OCI-LY3 (cell line): ENCODE results near the gene ERMAP.

ENCODE experiments used
- H2AFZ ChIP-seq: fragments of 200-600, 300-600 bp; shearing (Covaris generic); 2 replicates; pipeline ENCODE4 v1.6.0; 2014; ENCODE audit warnings: antibody characterized with exemption, low read depth, low read length
- H3K27ac ChIP-seq: fragments of 200-600, 300-600 bp; sonication (generic); 2 replicates; pipeline ENCODE4 v1.5.1; 2014; ENCODE audit warnings: mild to moderate bottlenecking, low read length, moderate library complexity, mixed read lengths
- H3K27me3 ChIP-seq: fragments of 200-600, 300-600 bp; sonication (generic); 2 replicates; pipeline ENCODE4 v1.6.1; 2014; ENCODE audit warnings: low read depth, low read length, mixed read lengths
- H3K36me3 ChIP-seq: fragments of 200-600, 300-600 bp; sonication (generic); replicated peaks from 2 replicates; pipeline ENCODE3; 2014; ENCODE audit warnings: low read depth, low read length, mixed read lengths
- H3K4me1 ChIP-seq: fragments of 300-600, 200-600 bp; sonication (generic); 2 replicates; pipeline ENCODE4 v1.6.1; 2014; ENCODE audit warnings: low read length, mixed read lengths
- H3K4me2 ChIP-seq: fragments of 200-600, 300-600 bp; sonication (generic); 2 replicates; pipeline ENCODE4 v1.6.1; 2014; ENCODE audit warnings: low read length, mixed read lengths
- H3K4me3 ChIP-seq: fragments of 300-600, 200-600 bp; sonication (generic); 2 replicates; pipeline ENCODE4 v1.5.1; 2014; ENCODE audit warnings: antibody characterized with exemption, mild to moderate bottlenecking, low read length, moderate library complexity
- H3K79me2 ChIP-seq: fragments of 300-600, 200-600 bp; shearing (Covaris generic); 2 replicates; pipeline ENCODE4 v1.6.1; 2014; ENCODE audit warnings: mild to moderate bottlenecking, low read length, mixed read lengths
- H3K9ac ChIP-seq: fragments of 300-600, 200-600 bp; shearing (Covaris generic); 2 replicates; pipeline ENCODE4 v1.6.0; 2014; ENCODE audit warnings: mild to moderate bottlenecking, low read length, moderate library complexity
- H3K9me3 ChIP-seq: fragments of 200-600, 300-600 bp; shearing (Covaris generic); 2 replicates; pipeline ENCODE4 v1.6.1; 2014; ENCODE audit warnings: low read length, mixed read lengths; ENCODE audit not compliant: insufficient read depth
- H4K20me1 ChIP-seq: fragments of 200-600, 300-600 bp; sonication (generic); 2 replicates; pipeline ENCODE4 v1.6.1; 2016; ENCODE audit warnings: low read length, mixed read lengths; ENCODE audit not compliant: insufficient read depth
- CTCF ChIP-seq: fragments of 200-600, 300-600 bp; sonication (generic); IDR thresholded peaks from 2 replicates; pipeline ENCODE4 v1.5.1; 2014; ENCODE audit warnings: antibody characterized with exemption, low read length, low read depth
- EZH2phosphoT487 ChIP-seq: fragments of 200-600 bp; shearing (Covaris generic); IDR thresholded peaks from 2 replicates; pipeline ENCODE4 v1.6.1; 2018; ENCODE audit warnings: antibody characterized with exemption, mixed run types, low read depth

Gene ERMAP

GRCh38 chr1:42889264-42889663 lies 72.3 kb downstream of the ERMAP start:
- H3K4me2 ChIP-seq, result no peak overlapping the region
- no peaks in the 10 kb centered on the region for H3K27me3 ChIP-seq
- no peak overlapping the region for H3K9ac ChIP-seq
- no peaks in the 10 kb centered on the region for H3K4me1 ChIP-seq
- H3K4me3 ChIP-seq, result no peak overlapping the region
- H3K36me3 ChIP-seq, result no peaks in the 10 kb centered on the region
- no peaks in the 10 kb centered on the region for H4K20me1 ChIP-seq
- no peak overlapping the region for H2AFZ ChIP-seq
- no peaks in the 10 kb centered on the region for H3K79me2 ChIP-seq
- TF ChIP-seq CTCF (no peak), EZH2phosphoT487 (no peak)
- no peaks in the 10 kb centered on the region for H3K9me3 ChIP-seq
- no peak overlapping the region for H3K27ac ChIP-seq

GRCh38 chr1:42891465-42892138 lies 74.7 kb downstream of the ERMAP start:
- Histone ChIP-seq H3K4me3 (no peak overlapping the region), H3K4me2 (peak overlapping the region; percentile 14; the same call in 1 of the 2 replicates), H3K27me3 (no peaks in the 10 kb centered on the region), H3K9me3 (no peaks in the 10 kb centered on the region), H3K4me1 (no peaks in the 10 kb centered on the region), H3K36me3 (no peaks in the 10 kb centered on the region), H2AFZ (no peak overlapping the region), H3K27ac (no peak overlapping the region), H4K20me1 (no peaks in the 10 kb centered on the region), H3K9ac (no peak overlapping the region), H3K79me2 (no peaks in the 10 kb centered on the region)
- TF ChIP-seq EZH2phosphoT487 (no peak), CTCF (no peak)
